SK-N-SH treated with all-trans-retinoic acid at 6 μM for 48 hours (cell line): Measurements from ENCODE around the gene ITPR3.

Experiments
- ATAC-seq: fragments of 200-7000 bp; cut with Tn5 transposase; 3 replicates; pipeline ENCODE4 v1.9.1; 2020; ENCODE audit warnings: mild to moderate bottlenecking, moderate library complexity
- ARNTL ChIP-seq: fragments of 450-650 bp; formaldehyde crosslinking; IDR thresholded peaks from 2 replicates; pipeline ENCODE4 v1.5.0; 2020; ENCODE audit warnings: low read depth, mild to moderate bottlenecking, moderate library complexity, borderline replicate concordance
- BACH2 ChIP-seq: fragments of 250-450 bp; sonication (Bioruptor Pico); IDR thresholded peaks from 2 replicates; pipeline ENCODE4 v1.9.0; 2021; ENCODE audit warnings: mild to moderate bottlenecking, borderline replicate concordance
- CSDC2 ChIP-seq: fragments of 250-450 bp; sonication (Bioruptor Pico); IDR thresholded peaks from 2 replicates; pipeline ENCODE4 v1.5.0; 2020; ENCODE audit warnings: mild to moderate bottlenecking, moderate library complexity
- ESRRG ChIP-seq: fragments of 250-450 bp; sonication (Bioruptor Pico); IDR thresholded peaks from 2 replicates; pipeline ENCODE4 v1.6.1; 2021; ENCODE audit warnings: mild to moderate bottlenecking
- ISL1 ChIP-seq: fragments of 250-450 bp; sonication (Bioruptor Pico); IDR thresholded peaks from 2 replicates; pipeline ENCODE4 v2.1.2; 2022; ENCODE audit warnings: mild to moderate bottlenecking, moderate library complexity
- PPARA ChIP-seq: fragments of 250-450 bp; sonication (Bioruptor Pico); IDR thresholded peaks from 2 replicates; pipeline ENCODE4 v1.5.0; 2020; ENCODE audit warnings: mild to moderate bottlenecking, borderline replicate concordance
- RARB ChIP-seq: fragments of 250-450 bp; sonication (Bioruptor Pico); IDR thresholded peaks from 2 replicates; pipeline ENCODE4 v1.8.0; 2021; ENCODE audit warnings: mild to moderate bottlenecking, moderate library complexity
- SNAI2 ChIP-seq: fragments of 250-450 bp; sonication (Bioruptor Pico); IDR thresholded peaks from 2 replicates; pipeline ENCODE4 v1.5.0; 2020; ENCODE audit warnings: mild to moderate bottlenecking, moderate library complexity
- TCF4 ChIP-seq: fragments of 250-450 bp; sonication (Bioruptor Pico); IDR thresholded peaks from 2 replicates; pipeline ENCODE4 v1.8.0; 2021; ENCODE audit warnings: mild to moderate bottlenecking, moderate library complexity, borderline replicate concordance
- TOX ChIP-seq: fragments of 250-450 bp; sonication (Bioruptor Pico); IDR thresholded peaks from 2 replicates; pipeline ENCODE4 v1.8.0; 2021; ENCODE audit warnings: mild to moderate bottlenecking, moderate library complexity, borderline replicate concordance
- ZC3H10 ChIP-seq: fragments of 250-450 bp; sonication (Bioruptor Pico); IDR thresholded peaks from 2 replicates; pipeline ENCODE4 v1.5.1; 2021; ENCODE audit warnings: mild to moderate bottlenecking, moderate library complexity
- ZFP3 ChIP-seq: fragments of 250-450 bp; sonication (Bioruptor Pico); IDR thresholded peaks from 2 replicates; pipeline ENCODE4 v1.5.0; 2020; ENCODE audit warnings: mild to moderate bottlenecking, moderate library complexity
- ZFP30 ChIP-seq: fragments of 450-650 bp; formaldehyde crosslinking; IDR thresholded peaks from 2 replicates; pipeline ENCODE4 v1.5.0; 2022; ENCODE audit warnings: mild to moderate bottlenecking, moderate library complexity
- ZNF565 ChIP-seq: fragments of 450-650 bp; formaldehyde crosslinking; conservative IDR thresholded peaks from 2 replicates; pipeline ENCODE4 v1.5.0; 2020; ENCODE audit warnings: low read depth, mild to moderate bottlenecking, moderate library complexity
- ZNF70 ChIP-seq: fragments of 450-650 bp; formaldehyde crosslinking; IDR thresholded peaks from 2 replicates; pipeline ENCODE4 v1.5.0; 2020; ENCODE audit warnings: mild to moderate bottlenecking, moderate library complexity
- TF ChIP-seq, protein P1 (sequence below): fragments of 250-450 bp; sonication (Bioruptor Pico); IDR thresholded peaks from 2 replicates; pipeline ENCODE4 v1.5.0; 2020; ENCODE audit warnings: mild to moderate bottlenecking, moderate library complexity
- TF ChIP-seq, protein P2 (sequence below): fragments of 250-450 bp; sonication (Bioruptor Pico); IDR thresholded peaks from 2 replicates; pipeline ENCODE4 v1.8.0; 2021; ENCODE audit warnings: low read depth, mild to moderate bottlenecking, moderate library complexity, borderline replicate concordance
- TF ChIP-seq, protein P3 (sequence below): fragments of 250-450 bp; sonication (Bioruptor Pico); IDR thresholded peaks from 2 replicates; pipeline ENCODE4 v1.5.1; 2020; ENCODE audit warnings: low read depth, mild to moderate bottlenecking, moderate library complexity
- TF ChIP-seq, protein P4 (sequence below): fragments of 250-450 bp; sonication (Bioruptor Pico); IDR thresholded peaks from 2 replicates; pipeline ENCODE4 v1.8.0; 2020; ENCODE audit warnings: mild to moderate bottlenecking, moderate library complexity, borderline replicate concordance

Gene ITPR3

DNA sequence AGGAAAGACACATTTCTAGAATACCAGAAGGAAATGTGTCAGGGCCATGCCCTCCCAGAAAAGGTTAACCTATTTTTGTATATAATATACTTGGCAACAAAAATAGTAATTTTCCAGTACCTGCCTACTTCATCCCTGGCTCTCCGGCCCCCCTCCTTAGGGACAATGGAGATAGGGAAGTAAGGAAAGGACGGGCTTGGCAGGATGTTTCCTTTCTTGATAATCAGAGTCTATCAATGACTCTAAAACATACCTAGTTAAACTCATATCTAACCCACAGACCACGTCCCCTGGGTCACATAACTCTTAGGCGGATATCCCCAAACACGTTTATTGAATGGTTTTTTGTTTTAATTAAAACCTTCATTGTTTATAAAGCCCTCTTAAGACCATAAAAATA, 78.6 kb downstream of the ITPR3 start (continued):
- no peak for TF ChIP-seq ZNF70 (CRISPR knock-in tag)
- TF ChIP-seq ZFP3 (CRISPR knock-in tag), result no peak
- TF ChIP-seq TCF4 (CRISPR knock-in tag), result no peak
- no peak for TF ChIP-seq ISL1 (CRISPR knock-in tag)
- no peak for TF ChIP-seq ZNF565
- TF ChIP-seq, protein P1, sequence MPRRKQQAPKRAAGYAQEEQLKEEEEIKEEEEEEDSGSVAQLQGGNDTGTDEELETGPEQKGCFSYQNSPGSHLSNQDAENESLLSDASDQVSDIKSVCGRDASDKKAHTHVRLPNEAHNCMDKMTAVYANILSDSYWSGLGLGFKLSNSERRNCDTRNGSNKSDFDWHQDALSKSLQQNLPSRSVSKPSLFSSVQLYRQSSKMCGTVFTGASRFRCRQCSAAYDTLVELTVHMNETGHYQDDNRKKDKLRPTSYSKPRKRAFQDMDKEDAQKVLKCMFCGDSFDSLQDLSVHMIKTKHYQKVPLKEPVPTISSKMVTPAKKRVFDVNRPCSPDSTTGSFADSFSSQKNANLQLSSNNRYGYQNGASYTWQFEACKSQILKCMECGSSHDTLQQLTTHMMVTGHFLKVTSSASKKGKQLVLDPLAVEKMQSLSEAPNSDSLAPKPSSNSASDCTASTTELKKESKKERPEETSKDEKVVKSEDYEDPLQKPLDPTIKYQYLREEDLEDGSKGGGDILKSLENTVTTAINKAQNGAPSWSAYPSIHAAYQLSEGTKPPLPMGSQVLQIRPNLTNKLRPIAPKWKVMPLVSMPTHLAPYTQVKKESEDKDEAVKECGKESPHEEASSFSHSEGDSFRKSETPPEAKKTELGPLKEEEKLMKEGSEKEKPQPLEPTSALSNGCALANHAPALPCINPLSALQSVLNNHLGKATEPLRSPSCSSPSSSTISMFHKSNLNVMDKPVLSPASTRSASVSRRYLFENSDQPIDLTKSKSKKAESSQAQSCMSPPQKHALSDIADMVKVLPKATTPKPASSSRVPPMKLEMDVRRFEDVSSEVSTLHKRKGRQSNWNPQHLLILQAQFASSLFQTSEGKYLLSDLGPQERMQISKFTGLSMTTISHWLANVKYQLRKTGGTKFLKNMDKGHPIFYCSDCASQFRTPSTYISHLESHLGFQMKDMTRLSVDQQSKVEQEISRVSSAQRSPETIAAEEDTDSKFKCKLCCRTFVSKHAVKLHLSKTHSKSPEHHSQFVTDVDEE (CRISPR knock-in tag), result no peak

DNA sequence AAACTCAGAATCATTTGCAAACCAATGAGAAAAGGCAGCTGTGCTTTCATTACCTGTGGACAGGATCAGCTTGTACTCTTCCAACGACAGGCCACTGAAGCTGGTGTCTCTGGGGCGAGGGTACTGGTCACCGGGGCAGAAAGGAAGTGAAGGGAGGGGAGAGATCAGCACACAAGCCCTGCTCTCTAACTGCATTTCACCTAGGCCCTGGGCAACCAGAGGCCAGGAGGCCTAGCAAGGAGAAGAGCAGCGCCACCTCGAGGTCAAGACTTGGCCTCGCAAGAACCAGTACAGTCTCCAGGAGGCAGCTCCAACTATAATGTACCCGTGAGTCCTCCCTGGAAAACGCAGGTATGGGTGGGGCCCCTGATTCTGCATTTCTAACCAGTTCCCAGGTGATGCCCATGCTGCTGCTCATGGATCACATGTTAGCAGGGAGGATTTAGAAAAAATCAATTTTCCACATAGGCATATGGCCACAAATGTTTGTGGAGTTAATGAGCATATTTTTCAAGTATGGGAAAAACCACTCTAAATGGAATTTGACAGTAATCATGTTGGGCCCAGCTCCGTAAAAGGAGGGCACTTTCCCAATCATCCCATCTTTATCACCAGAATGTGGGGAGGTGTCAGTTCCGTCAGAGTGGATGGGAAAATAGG, 79.4 kb downstream of the ITPR3 start:
- TF ChIP-seq BACH2 (CRISPR knock-in tag) (no peak), RARB (CRISPR knock-in tag) (no peak), ISL1 (CRISPR knock-in tag) (no peak), ZC3H10 (CRISPR knock-in tag) (no peak), ARNTL (CRISPR knock-in tag) (no peak), ZFP3 (CRISPR knock-in tag) (no peak), ZNF565 (no peak), ESRRG (CRISPR knock-in tag) (no peak), SNAI2 (CRISPR knock-in tag) (no peak)
- TF ChIP-seq, protein P2, sequence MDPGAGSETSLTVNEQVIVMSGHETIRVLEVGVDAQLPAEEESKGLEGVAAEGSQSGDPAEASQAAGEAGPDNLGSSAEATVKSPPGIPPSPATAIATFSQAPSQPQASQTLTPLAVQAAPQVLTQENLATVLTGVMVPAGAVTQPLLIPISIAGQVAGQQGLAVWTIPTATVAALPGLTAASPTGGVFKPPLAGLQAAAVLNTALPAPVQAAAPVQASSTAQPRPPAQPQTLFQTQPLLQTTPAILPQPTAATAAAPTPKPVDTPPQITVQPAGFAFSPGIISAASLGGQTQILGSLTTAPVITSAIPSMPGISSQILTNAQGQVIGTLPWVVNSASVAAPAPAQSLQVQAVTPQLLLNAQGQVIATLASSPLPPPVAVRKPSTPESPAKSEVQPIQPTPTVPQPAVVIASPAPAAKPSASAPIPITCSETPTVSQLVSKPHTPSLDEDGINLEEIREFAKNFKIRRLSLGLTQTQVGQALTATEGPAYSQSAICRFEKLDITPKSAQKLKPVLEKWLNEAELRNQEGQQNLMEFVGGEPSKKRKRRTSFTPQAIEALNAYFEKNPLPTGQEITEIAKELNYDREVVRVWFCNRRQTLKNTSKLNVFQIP (CRISPR knock-in tag), result no peak
- TF ChIP-seq, protein P1 (CRISPR knock-in tag), result no peak
- TF ChIP-seq, protein P3, sequence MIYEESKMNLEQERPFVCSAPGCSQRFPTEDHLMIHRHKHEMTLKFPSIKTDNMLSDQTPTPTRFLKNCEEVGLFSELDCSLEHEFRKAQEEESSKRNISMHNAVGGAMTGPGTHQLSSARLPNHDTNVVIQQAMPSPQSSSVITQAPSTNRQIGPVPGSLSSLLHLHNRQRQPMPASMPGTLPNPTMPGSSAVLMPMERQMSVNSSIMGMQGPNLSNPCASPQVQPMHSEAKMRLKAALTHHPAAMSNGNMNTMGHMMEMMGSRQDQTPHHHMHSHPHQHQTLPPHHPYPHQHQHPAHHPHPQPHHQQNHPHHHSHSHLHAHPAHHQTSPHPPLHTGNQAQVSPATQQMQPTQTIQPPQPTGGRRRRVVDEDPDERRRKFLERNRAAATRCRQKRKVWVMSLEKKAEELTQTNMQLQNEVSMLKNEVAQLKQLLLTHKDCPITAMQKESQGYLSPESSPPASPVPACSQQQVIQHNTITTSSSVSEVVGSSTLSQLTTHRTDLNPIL (CRISPR knock-in tag), result no peak
- TF ChIP-seq, protein P4, sequence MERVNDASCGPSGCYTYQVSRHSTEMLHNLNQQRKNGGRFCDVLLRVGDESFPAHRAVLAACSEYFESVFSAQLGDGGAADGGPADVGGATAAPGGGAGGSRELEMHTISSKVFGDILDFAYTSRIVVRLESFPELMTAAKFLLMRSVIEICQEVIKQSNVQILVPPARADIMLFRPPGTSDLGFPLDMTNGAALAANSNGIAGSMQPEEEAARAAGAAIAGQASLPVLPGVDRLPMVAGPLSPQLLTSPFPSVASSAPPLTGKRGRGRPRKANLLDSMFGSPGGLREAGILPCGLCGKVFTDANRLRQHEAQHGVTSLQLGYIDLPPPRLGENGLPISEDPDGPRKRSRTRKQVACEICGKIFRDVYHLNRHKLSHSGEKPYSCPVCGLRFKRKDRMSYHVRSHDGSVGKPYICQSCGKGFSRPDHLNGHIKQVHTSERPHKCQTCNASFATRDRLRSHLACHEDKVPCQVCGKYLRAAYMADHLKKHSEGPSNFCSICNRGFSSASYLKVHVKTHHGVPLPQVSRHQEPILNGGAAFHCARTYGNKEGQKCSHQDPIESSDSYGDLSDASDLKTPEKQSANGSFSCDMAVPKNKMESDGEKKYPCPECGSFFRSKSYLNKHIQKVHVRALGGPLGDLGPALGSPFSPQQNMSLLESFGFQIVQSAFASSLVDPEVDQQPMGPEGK (CRISPR knock-in tag), result no peak
- ATAC-seq, result peak; percentile 81

DNA sequence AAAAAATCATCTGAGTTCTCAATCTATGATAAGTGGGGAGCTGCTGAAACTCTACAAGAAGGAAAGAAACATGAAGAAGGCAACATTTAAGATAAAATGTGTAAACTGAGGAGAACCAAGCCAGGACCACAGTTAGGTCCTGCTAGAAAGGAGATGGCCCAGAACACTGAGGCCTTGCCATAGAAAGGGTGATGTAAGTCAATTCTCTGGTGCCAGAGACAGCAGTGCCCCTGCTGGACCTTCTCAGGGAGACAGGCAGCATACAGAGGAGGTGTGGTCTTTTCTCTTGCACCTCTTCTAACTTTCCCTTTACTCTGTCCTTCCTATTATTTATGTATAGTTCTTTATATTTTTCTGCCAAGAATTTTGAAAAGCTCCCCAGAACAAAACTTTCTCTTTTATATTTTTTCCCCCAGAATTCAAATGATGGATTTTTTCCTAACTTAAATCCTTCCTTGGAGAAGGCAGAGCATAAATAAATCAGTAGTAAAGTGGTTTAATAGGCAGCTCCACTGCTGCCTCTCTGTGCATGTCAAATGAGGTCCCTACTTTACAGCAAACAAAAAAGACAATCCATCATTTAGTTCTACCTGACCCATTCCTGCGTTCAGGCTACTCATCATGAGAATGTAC, 81.3 kb downstream of the ITPR3 start:
- ATAC-seq, result peak; percentile 94
- TF ChIP-seq RARB (CRISPR knock-in tag), result no peak
- TF ChIP-seq ZFP30 (CRISPR knock-in tag), result no peak
- TF ChIP-seq, protein P3 (CRISPR knock-in tag), result no peak
- TF ChIP-seq TOX, result no peak
- TF ChIP-seq PPARA (CRISPR knock-in tag), result no peak
- no peak for TF ChIP-seq ZC3H10 (CRISPR knock-in tag)
- no peak for TF ChIP-seq ZNF565
- TF ChIP-seq, protein P1 (CRISPR knock-in tag), result no peak
- TF ChIP-seq CSDC2, result no peak
- no peak for TF ChIP-seq ESRRG (CRISPR knock-in tag)
